HepG2 (cell line): Measurements from ENCODE around the gene PDE5A. TPM values are rescaled to one million over a fixed set of nuclear protein-coding genes. Genes with fewer than 3 reads are reported as not detected.
A peak's percentile ranks its signal among the peaks of the same experiment; 100 is the strongest.

Experiments
- ATAC-seq: fragments of 200-7000 bp; cut with Tn5 transposase; 3 replicates; pipeline ENCODE4 v1.9.1; 2020; ENCODE audit warnings: mild to moderate bottlenecking, moderate library complexity
- BruUV-seq: library from RNA; stranded (reverse); fragments of 400-500 nt; replicated peaks from 2 replicates; lab custom pipeline; 2021; lab: Mats Ljungman, UMichigan
- CTCF ChIA-PET: fragments of 300-600 bp; formaldehyde crosslinking; extraction: SDS; loops from one replicate; lab custom pipeline; 2021; ENCODE audit warnings: low total read pairs, inconsistent platforms, low intra/inter-chr PET ratio; lab: Yijun Ruan, JAX
- POLR2A ChIA-PET: fragments of 350-600 bp; sonication (Branson Sonifier 250); formaldehyde crosslinking; loops from one replicate; lab custom pipeline; 2020; ENCODE audit warnings: antibody characterized with exemption, inconsistent platforms; lab: Yijun Ruan, JAX
- DNase-seq: peaks from one replicate; pipeline ENCODE4 v3.0.0-alpha.2; 2015; ENCODE audit warnings: low spot score
- FAIRE-seq: peaks from 3 replicates; lab custom pipeline; 2011; peaks lifted over from hg19 to GRCh38; lab: Jason Lieb, UNC
- H2AFZ ChIP-seq: one replicate; pipeline ENCODE4 v1.6.1; 2011; ENCODE audit warnings: low read length, inconsistent platforms
- H3K27ac ChIP-seq: fragments of 300-600 bp; 3 replicates; pipeline ENCODE4 v1.8.0; 2011; ENCODE audit warnings: mixed run types, mild to moderate bottlenecking, mixed read lengths, low read length, inconsistent platforms; ENCODE audit not compliant: insufficient read depth; ENCODE audit errors: extremely low read length
- H3K27me3 ChIP-seq, 2 experiments: fragments of 200-600 bp in 1 of 2; 2 replicates in 1 of 2; 3 replicates in 1 of 2; pipeline versions ENCODE4 v1.6.0 to v1.8.0; 2011; ENCODE audit warnings: low read length in 2 of 2, mild to moderate bottlenecking in 2 of 2, moderate library complexity in 2 of 2, inconsistent platforms in 1 of 2; ENCODE audit not compliant: insufficient read depth in 2 of 2, control insufficient read depth in 1 of 2
- H3K36me3 ChIP-seq, 2 experiments: fragments of 200-600 bp in 1 of 2; replicated peaks in 1 of 2; 2 replicates in 1 of 2; 3 replicates in 1 of 2; pipeline versions ENCODE4 v1.5.1 to v1.8.0; 2011; ENCODE audit warnings: low read length in 2 of 2, inconsistent platforms in 1 of 2; ENCODE audit not compliant: insufficient read depth in 2 of 2, control insufficient read depth in 1 of 2
- H3K4me1 ChIP-seq: 2 replicates; pipeline ENCODE4 v1.5.1; 2012; ENCODE audit warnings: low read length, inconsistent platforms; ENCODE audit not compliant: insufficient read depth
- H3K4me2 ChIP-seq: 2 replicates; pipeline ENCODE4 v1.6.0; 2011; ENCODE audit warnings: low read depth, low read length, inconsistent platforms
- H3K4me3 ChIP-seq, 3 experiments: fragments of 200-600 bp in 1 of 3; sonication (generic), shearing (Covaris generic) in 1 of 3; replicated peaks in 1 of 3; 2 replicates each; pipeline ENCODE4 v1.5.1; 2011 to 2016; ENCODE audit warnings: low read length in 3 of 3, inconsistent platforms in 2 of 3, low read depth in 2 of 3, mild to moderate bottlenecking in 2 of 3, control low read depth in 1 of 3, mixed read lengths in 1 of 3; ENCODE audit not compliant: insufficient read depth in 1 of 3
- H3K79me2 ChIP-seq: one replicate; pipeline ENCODE4 v1.6.1; 2011; ENCODE audit warnings: low read length, inconsistent platforms; ENCODE audit not compliant: insufficient read depth
- H3K9ac ChIP-seq: 2 replicates; pipeline ENCODE4 v1.6.0; 2011; ENCODE audit warnings: mild to moderate bottlenecking, low read depth, low read length, inconsistent platforms; ENCODE audit not compliant: insufficient read depth
- H3K9me3 ChIP-seq: 2 replicates; pipeline ENCODE4 v1.5.1; 2012; ENCODE audit warnings: mild to moderate bottlenecking, low read length
- H4K20me1 ChIP-seq: 2 replicates; pipeline ENCODE4 v1.6.0; 2011; ENCODE audit warnings: inconsistent platforms, mild to moderate bottlenecking, low read length, moderate library complexity; ENCODE audit not compliant: insufficient read depth
- DNMT3B ChIP-seq: conservative IDR thresholded peaks from 2 replicates; pipeline ENCODE4 v1.6.1; 2016; ENCODE audit warnings: missing biosample characterization, control low read depth
- FOXP1 ChIP-seq, 2 experiments: fragments of 450-650 bp in 1 of 2; IDR thresholded peaks; 2 replicates each; pipeline ENCODE4 v1.6.1; 2017 to 2018; ENCODE audit warnings: antibody characterized with exemption in 1 of 2
- LRRFIP1 ChIP-seq: sonication (generic); formaldehyde crosslinking; conservative IDR thresholded peaks from 2 replicates; pipeline ENCODE4 v1.4.0; 2020; ENCODE audit warnings: missing genetic modification reagents
- MIER3 ChIP-seq: IDR thresholded peaks from 2 replicates; pipeline ENCODE4 v1.6.1; 2016; ENCODE audit warnings: missing compliant biosample characterization, borderline replicate concordance
- RBAK ChIP-seq: sonication (generic); formaldehyde crosslinking; IDR thresholded peaks from 2 replicates; pipeline ENCODE4 v1.5.1; 2020; ENCODE audit warnings: mild to moderate bottlenecking, missing genetic modification reagents
- SMARCC2 ChIP-seq: fragments of 450-650 bp; IDR thresholded peaks from 2 replicates; pipeline ENCODE4 v1.6.1; 2017; ENCODE audit warnings: antibody characterized with exemption, mild to moderate bottlenecking
- TBL1XR1 ChIP-seq: fragments of 150-350 bp; IDR thresholded peaks from 2 replicates; pipeline ENCODE4 v1.6.1; 2014; ENCODE audit warnings: borderline replicate concordance, low read length; ENCODE audit not compliant: partially characterized antibody
- TEF ChIP-seq: sonication (generic); formaldehyde crosslinking; IDR thresholded peaks from 2 replicates; pipeline ENCODE4 v1.5.0; 2020; ENCODE audit warnings: missing genetic modification reagents
- ZFP41 ChIP-seq: sonication (generic); formaldehyde crosslinking; IDR thresholded peaks from 2 replicates; pipeline ENCODE4 v1.4.0; 2020; ENCODE audit warnings: mild to moderate bottlenecking, missing genetic modification reagents, borderline replicate concordance
- ZMAT5 ChIP-seq: sonication (generic); formaldehyde crosslinking; IDR thresholded peaks from 2 replicates; pipeline ENCODE4 v1.5.0; 2020; ENCODE audit warnings: mild to moderate bottlenecking, low read depth, missing genetic modification reagents, borderline replicate concordance
- ZNF18 ChIP-seq: sonication (generic); formaldehyde crosslinking; IDR thresholded peaks from 2 replicates; pipeline ENCODE4 v1.8.0; 2022; ENCODE audit warnings: mild to moderate bottlenecking, missing genetic modification reagents; ENCODE audit not compliant: insufficient replicate concordance
- ZNF225 ChIP-seq: sonication (generic); formaldehyde crosslinking; IDR thresholded peaks from 2 replicates; pipeline ENCODE4 v1.4.0; 2020; ENCODE audit warnings: mild to moderate bottlenecking, missing genetic modification reagents
- ZNF350 ChIP-seq: sonication (generic); formaldehyde crosslinking; IDR thresholded peaks from 2 replicates; pipeline ENCODE4 v1.4.0; 2020; ENCODE audit warnings: mild to moderate bottlenecking, low read depth, missing genetic modification reagents, borderline replicate concordance
- ZNF530 ChIP-seq: sonication (generic); formaldehyde crosslinking; IDR thresholded peaks from 2 replicates; pipeline ENCODE4 v1.5.0; 2020; ENCODE audit warnings: low read depth, mild to moderate bottlenecking, missing genetic modification reagents
- ZNF547 ChIP-seq: sonication (generic); formaldehyde crosslinking; IDR thresholded peaks from 2 replicates; pipeline ENCODE4 v1.5.1; 2020; ENCODE audit warnings: mild to moderate bottlenecking, missing genetic modification reagents
- ZNF572 ChIP-seq: sonication (generic); formaldehyde crosslinking; IDR thresholded peaks from 2 replicates; pipeline ENCODE4 v1.5.1; 2020; ENCODE audit warnings: mild to moderate bottlenecking, missing genetic modification reagents
- ZNF597 ChIP-seq: sonication (generic); formaldehyde crosslinking; IDR thresholded peaks from 2 replicates; pipeline ENCODE4 v1.5.0; 2020; ENCODE audit warnings: missing genetic modification reagents
- ZSCAN5A ChIP-seq: sonication (generic); formaldehyde crosslinking; IDR thresholded peaks from 2 replicates; pipeline ENCODE4 v1.8.0; 2022; ENCODE audit warnings: mild to moderate bottlenecking, missing genetic modification reagents, borderline replicate concordance
- WGBS: methylation state at CpG from one replicate; pipeline ENCODE4 v1.1.6; 2017; ENCODE audit warnings: low lambda C conversion rate; 5-methylcytosine and 5-hydroxymethylcytosine counted together
- in situ Hi-C: cut with HindIII; loops from 2 replicates; pipeline ENCODE4 v1.10.0; 2017; ENCODE audit warnings: low pct_unique_long_range_greater_than_20kb; ENCODE audit not compliant: extremely low pct_ligation_motif_present
- intact Hi-C: fragments of 100-400 bp; cut with micrococcal nuclease; formaldehyde crosslinking; loops from one replicate; pipeline ENCODE4 v1.10.0; 2022; ENCODE audit not compliant: unreplicated experiment
- polyA plus RNA-seq, 8 experiments: library from polyadenylated mRNA; depleted of rRNA in 3 of 8; stranded (reverse) in 7 of 8; unstranded in 1 of 8; fragments of >200 nt; fragmentation: Illumina TruSeq in 4 of 8; extraction: Trizol in 4 of 8; gene quantifications; 2 replicates each; pipeline versions ENCODE4 v1.2.1 to v1.2.3, GENCODE V29; 2011 to 2016; ENCODE audit warnings: low read depth in 4 of 8, missing spikeins in 1 of 8, mixed read lengths in 1 of 8; ENCODE audit not compliant: insufficient read depth in 1 of 8
- total RNA-seq, 5 experiments: library from RNA; depleted of rRNA; stranded (reverse); fragments of >200 nt; fragmentation: Illumina TruSeq; extraction: Trizol; gene quantifications; 2 replicates each; pipeline ENCODE4 v1.2.3, GENCODE V29; 2016; ENCODE audit warnings: low read depth in 1 of 5

The PDE5A gene
- total and polyA plus RNA-seq, 2 of the 13 experiments (the other 11 are each of a cell fraction or from before 2014, with no cell fraction given) = 0.22 to 0.44 TPM

- H3K4me2 ChIP-seq = no peak overlapping the region
- H3K9ac ChIP-seq = no peak overlapping the region
- ATAC-seq (peak; percentile 84), DNase-seq (peak; percentile 52), FAIRE-seq (peak; percentile 26)
- no peaks in the 10 kb centered on the region for H4K20me1 ChIP-seq
- ChIA-PET POLR2A (no interaction called here), CTCF (no interaction called here)
- in situ Hi-C loops (no loop called here), intact Hi-C loops (no loop called here)
- no TSS peak for BruUV-seq
- no peak overlapping the region for H2AFZ ChIP-seq
- peaks cover 19% of the 10 kb centered on the region for H3K4me1 ChIP-seq
- no peaks in the 10 kb centered on the region for H3K36me3 ChIP-seq
- no peak overlapping the region for H3K27ac ChIP-seq
- H3K79me2 ChIP-seq = no peaks in the 10 kb centered on the region
- 88% methylated on average over 1 of the region's 1 CpG for WGBS
- H3K9me3 ChIP-seq = no peaks in the 10 kb centered on the region
- no peak overlapping the region for H3K4me3 ChIP-seq
- no peaks in the 10 kb centered on the region for H3K27me3 ChIP-seq
- TF ChIP-seq ZNF350 (no peak), ZFP41 (no peak), ZNF547 (CRISPR knock-in tag) (no peak), ZNF18 (CRISPR knock-in tag) (no peak), LRRFIP1 (CRISPR knock-in tag) (no peak), DNMT3B (CRISPR knock-in tag) (no peak), MIER3 (CRISPR knock-in tag) (no peak), TBL1XR1 (no peak), ZNF530 (CRISPR knock-in tag) (no peak), ZNF572 (CRISPR knock-in tag) (no peak), RBAK (CRISPR knock-in tag) (no peak), ZNF597 (no peak), ZMAT5 (CRISPR knock-in tag) (no peak), SMARCC2 (no peak), TEF (CRISPR knock-in tag) (no peak), FOXP1 (IDR thresholded peaks at IDR 0.05) (no peak), FOXP1 (CRISPR knock-in tag; IDR thresholded peaks at IDR 0.05) (0 out of 2 replicates have a peak, but pooled peaks have one; percentile 10), ZNF225 (CRISPR knock-in tag) (no peak), ZSCAN5A (CRISPR knock-in tag) (no peak)
Observed at GRCh38 chr4:119543187-119543586, 85.4 kb downstream of the PDE5A start.
